GM12891 (cell line): ENCODE results near the gene TTC4.

Experiments used
- DNase-seq: peaks from one replicate; pipeline ENCODE4 v3.0.0; 2011; ENCODE audit warnings: low spot score; ENCODE audit not compliant: insufficient read length
- FAIRE-seq: peaks from 2 replicates; lab custom pipeline; 2011; peaks lifted over from hg19 to GRCh38; lab: Jason Lieb, UNC
- PAX5 ChIP-seq: IDR thresholded peaks from 2 replicates; pipeline ENCODE4 v1.6.1; 2011; ENCODE audit warnings: low read length, moderate library complexity, mild to moderate bottlenecking; ENCODE audit not compliant: insufficient read depth, severe bottlenecking
- POLR2A ChIP-seq: IDR thresholded peaks from 2 replicates; pipeline ENCODE4 v1.6.1; 2011; ENCODE audit warnings: low read depth, low read length, control low read depth
- POLR2AphosphoS5 ChIP-seq: IDR thresholded peaks from 2 replicates; pipeline ENCODE4 v1.6.1; 2011; ENCODE audit warnings: low read depth, low read length, control low read depth
- POU2F2 ChIP-seq: IDR thresholded peaks from 2 replicates; pipeline ENCODE4 v1.6.1; 2011; ENCODE audit warnings: low read depth, mild to moderate bottlenecking, control low read depth, low read length, moderate library complexity
- SPI1 ChIP-seq: IDR thresholded peaks from 2 replicates; pipeline ENCODE4 v1.6.1; 2011; ENCODE audit warnings: low read depth, low read length, control low read depth
- TAF1 ChIP-seq: IDR thresholded peaks from 2 replicates; pipeline ENCODE4 v1.6.1; 2011; ENCODE audit warnings: low read depth, low read length, control low read depth

The TTC4 gene

DNA sequence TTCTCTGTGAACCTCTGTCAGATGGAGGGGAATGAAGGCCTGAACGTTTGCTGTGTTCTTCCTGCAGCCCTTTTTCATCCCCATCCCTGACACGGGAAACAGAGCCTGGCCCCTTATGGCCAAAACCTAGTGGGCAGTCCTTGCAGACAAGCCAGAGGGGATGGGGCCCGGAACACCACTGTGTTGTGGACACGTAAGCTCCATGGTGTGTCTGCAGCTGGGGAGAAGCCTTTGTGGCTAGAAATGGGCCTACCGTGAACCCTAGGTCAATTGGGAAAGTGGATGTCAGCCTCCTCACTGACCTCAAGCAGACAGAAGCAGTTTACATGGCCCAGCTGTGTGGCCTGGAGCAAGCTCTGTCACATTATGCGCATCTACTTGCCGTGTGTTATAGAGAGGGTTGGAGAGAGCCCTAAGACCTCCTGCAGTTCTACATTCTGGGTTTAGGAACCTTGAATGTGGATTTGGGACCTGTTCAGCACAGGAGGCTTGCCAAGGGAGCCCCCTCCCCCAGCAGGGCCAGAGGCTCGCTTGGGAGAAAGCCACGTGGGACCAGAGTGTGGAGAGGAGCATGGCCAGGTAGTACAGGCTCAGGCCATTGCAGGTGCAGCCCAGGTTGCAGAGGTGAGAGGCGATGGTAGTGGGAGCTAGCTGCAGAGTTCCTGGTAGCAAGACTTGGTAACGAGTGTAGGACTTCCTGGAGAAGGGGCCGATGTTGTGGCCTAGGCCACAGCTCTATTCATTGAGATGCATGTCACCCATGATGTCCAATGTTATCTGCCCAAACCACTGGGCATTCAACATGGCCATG is 28.0 kb downstream of the TTC4 start:
- TF ChIP-seq TAF1 (no peak), POLR2A (no peak; the same call in 1 of the 2 replicates), POLR2AphosphoS5 (no peak), POU2F2 (no peak), SPI1 (no peak), PAX5 (no peak)
- FAIRE-seq (no peak), DNase-seq (no peak)

DNA sequence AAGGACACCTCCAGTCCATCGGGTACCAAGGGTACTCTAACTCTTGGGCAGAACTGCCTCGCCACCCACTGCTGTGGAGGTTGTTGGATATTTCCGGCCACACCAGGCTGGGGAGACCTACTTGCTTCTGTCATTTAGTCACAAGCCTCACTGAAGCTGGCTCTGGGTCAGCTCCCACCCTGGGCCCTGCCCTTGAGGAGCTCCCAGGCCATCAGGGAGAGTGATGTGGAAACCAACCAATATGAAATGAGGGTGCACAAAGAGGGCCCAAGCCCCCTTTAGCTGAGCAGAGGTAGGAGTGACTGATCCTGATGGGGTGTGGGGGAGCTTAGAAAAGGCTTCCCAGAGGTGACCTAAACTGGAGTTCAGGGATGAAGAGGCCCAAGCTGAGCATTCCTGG is 29.0 kb downstream of the TTC4 start:
- no peak for FAIRE-seq
- TF ChIP-seq POU2F2 (no peak), POLR2A (no peak), PAX5 (no peak), POLR2AphosphoS5 (no peak), SPI1 (no peak), TAF1 (no peak)
- no peak for DNase-seq

DNA sequence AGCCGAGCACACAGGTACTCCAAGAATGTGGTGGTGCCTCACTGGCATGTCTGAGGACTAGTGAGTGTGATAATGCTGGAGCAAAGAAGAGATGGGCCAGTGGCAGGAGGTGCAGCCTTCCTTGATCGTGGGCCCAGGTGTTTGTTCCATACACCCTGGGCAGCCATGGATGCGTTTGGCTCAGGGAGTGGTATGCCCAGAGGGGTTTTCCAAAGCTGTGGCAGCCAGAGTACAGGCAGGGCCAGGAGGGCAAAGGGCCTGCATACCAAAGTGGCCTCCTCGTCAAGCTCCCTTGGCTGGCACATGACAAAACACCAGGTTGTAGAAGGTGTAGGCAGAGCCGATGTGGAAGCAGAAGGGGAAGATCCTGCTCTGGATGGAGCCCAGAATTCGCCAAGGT is 29.6 kb downstream of the TTC4 start:
- no peak for DNase-seq
- no peak for FAIRE-seq
- TF ChIP-seq POLR2AphosphoS5 = no peak
- no peak for TF ChIP-seq PAX5

DNA sequence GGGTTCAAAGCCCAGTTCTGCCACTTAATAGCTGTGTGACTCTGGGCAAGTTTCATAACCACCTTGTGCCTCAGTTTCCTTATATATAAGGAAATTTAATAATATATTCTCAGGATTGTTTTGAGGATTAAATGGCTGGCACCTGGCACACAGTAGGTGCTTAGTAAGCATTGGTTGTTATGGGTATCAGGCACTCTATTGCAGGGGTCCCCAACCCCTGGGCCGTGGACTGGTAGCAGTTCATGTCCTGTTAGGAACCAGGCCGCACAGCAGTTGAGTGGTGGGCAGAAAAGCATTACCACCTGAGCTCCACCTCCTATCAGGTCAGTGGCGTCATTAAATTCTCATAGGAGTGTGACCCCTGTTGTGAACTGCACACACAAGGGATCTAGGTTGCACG is 30.2 kb downstream of the TTC4 start:
- no peak for TF ChIP-seq POLR2A
- no peak for TF ChIP-seq PAX5
- TF ChIP-seq POLR2AphosphoS5 = no peak
- TF ChIP-seq POU2F2 = no peak
- TF ChIP-seq TAF1 = no peak
- DNase-seq = no peak
- no peak for FAIRE-seq

DNA sequence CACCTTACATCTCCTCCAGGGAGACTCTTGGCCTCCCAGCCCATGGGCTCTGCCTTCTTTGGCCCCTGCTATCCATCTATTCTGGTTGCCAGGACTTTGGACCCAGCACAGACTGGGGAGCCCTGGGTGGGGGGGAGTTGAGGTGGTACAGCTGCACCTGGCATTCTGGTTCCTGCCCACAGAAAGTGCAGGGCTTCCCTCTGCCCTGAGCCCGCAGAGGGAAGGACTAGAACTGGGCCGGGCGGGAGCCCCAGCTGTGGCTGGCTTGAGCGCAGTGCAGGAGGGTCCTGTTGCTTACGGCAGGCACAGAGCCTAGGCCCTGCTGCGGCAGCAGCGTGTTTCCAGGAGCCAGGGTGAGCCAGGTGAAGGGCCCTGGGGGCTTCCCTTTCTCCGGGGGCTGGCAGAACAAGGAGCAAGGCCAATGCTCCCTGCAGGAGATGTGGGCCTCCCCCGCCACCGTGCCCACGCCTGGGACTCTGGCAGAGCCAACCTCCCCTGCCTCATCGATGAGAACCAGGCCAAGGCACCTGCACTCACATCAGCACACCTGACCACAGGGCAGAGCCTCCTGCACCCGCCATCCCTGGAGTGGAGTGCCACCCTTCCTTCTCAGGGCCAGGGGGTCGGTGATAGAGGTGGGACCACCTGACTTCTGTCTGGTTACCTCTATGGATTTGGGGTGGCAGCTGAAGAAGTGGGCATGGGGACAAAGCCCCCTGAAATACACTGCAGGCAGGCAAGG is 32.6 kb downstream of the TTC4 start:
- TF ChIP-seq POU2F2 (no peak), PAX5 (no peak), SPI1 (no peak), POLR2A (no peak), TAF1 (no peak), POLR2AphosphoS5 (no peak)
- FAIRE-seq (no peak), DNase-seq (no peak)

DNA sequence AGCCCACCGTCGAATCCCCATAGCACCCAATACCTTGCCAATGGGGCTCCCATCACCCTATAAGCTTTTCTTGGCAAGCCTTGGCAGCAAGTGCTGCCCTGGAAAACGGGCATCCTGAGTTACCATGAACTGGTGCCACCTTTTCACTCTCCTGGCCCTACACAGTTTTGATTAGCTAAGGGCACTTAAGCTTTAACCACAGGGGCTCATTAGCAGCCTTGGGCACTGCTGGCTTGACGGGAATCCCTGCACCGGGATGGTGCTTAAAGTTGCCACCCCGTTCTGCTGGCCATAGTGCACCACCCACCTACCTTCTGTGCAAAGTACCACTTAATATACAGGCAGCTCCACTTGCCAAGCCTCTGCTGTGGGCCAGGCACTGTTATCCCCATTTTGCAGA is 34.9 kb downstream of the TTC4 start:
- no peak for TF ChIP-seq PAX5
- TF ChIP-seq TAF1 = no peak
- no peak for TF ChIP-seq POU2F2
- DNase-seq = no peak
- FAIRE-seq = no peak

DNA sequence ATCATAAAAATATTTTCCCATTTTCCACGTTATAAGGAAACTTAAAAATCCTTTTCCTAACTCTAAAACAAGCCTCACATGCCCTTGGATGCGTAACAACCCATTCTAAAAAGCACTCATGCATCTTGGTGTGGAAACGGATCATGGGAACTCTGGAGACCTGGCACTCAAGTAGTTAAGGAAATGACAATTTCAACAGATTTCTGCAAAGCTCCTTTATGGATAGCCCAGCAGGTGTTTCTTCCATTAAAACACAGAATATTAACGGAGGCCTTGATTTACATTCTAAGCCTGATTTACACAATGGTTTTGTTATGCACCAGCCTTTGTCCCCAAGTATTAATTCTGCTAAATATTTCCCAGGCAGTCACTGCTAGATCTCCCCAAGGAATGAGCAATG is 35.8 kb downstream of the TTC4 start:
- FAIRE-seq (no peak), DNase-seq (no peak)
- TF ChIP-seq POLR2AphosphoS5 (no peak), SPI1 (no peak), PAX5 (no peak), POU2F2 (no peak), POLR2A (no peak), TAF1 (no peak)

DNA sequence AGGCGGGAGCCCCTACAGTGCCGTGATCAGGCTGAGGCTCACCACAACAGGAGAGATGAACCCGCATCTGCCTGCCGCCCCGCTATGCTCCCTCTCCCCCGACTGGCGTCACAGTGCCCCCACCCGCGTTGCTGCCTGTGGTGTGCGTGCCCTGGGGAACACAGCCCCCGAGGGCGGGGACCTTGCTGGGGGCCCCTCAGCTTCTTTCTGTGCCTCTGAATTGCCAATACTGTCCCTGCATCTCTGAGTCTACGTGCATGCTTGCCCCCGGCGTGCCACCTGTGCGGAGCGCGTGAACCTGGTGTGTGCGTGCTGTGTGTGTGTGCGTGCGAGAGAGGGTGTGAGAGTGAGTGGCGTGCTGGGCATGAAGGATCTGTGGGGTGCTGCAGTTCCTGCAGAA is 38.4 kb downstream of the TTC4 start:
- peak; percentile 16 for FAIRE-seq
- no peak for DNase-seq
- TF ChIP-seq TAF1 = no peak
- no peak for TF ChIP-seq PAX5
- no peak for TF ChIP-seq POLR2A
- no peak for TF ChIP-seq POU2F2
- TF ChIP-seq POLR2AphosphoS5 = no peak
- TF ChIP-seq SPI1 = no peak

DNA sequence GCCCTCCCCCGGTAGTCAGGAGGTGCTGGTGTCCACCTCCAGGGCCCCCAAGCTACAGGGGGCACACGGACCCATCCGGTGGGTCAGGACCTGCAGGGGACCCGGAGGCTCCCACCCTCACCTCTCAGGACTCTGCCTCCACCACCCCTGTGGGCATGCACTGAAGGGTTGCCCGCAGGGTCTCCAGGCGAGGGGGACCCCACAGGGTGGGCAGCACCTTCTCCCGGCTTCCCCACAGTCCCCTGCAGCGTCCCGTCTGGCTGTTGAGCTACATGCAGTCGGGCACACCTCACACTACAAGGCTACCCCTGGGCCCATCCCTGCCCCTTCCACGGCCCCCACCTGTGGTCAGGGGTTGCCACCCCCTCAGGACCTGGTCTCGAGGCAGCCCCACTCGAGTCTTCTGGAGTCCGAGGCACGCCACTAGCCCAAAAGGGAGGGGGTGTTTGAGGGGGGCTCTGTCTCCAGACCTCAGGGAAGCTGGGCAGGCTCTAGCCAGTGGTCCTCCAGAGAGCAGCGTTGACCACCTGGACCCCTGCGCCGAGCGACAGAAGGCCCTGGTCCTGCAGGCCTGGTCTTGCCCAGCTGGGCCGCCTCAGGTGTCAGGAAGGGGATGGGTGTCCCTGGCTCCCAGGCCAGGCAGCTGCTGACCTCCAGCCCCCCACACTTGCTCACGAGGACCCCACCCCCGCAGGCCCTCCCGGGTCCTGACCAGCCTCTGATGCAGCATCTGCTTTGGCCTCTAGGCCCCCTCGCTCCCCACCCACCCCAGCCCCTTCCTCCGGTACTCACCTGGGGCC is 39.0 kb downstream of the TTC4 start:
- TF ChIP-seq SPI1 (no peak), POLR2A (no peak), PAX5 (no peak), POU2F2 (no peak)
- FAIRE-seq = no peak
- no peak for DNase-seq
